Left ventricle myocardium inferior (tissue), 1 donor: ENCODE data around the gene EDIL3. TPM values are rescaled to one million over a fixed set of nuclear protein-coding genes. Genes with fewer than 3 reads are reported as not detected.

Experiments
- DNase-seq: peaks from one replicate; pipeline ENCODE4 v3.0.0-alpha.2; 2020
- H3K27ac ChIP-seq: fragments of 200-600 bp; replicated peaks from 2 replicates; pipeline ENCODE4 v1.8.0; 2021
- H3K27me3 ChIP-seq: fragments of 200-600 bp; 2 replicates; pipeline ENCODE4 v1.8.0; 2021; ENCODE audit warnings: low read depth
- H3K36me3 ChIP-seq: fragments of 200-600 bp; 2 replicates; pipeline ENCODE4 v1.8.0; 2021
- H3K4me1 ChIP-seq: fragments of 200-600 bp; 2 replicates; pipeline ENCODE4 v1.8.0; 2021
- H3K4me3 ChIP-seq: fragments of 200-600 bp; 2 replicates; pipeline ENCODE4 v1.8.0; 2021; ENCODE audit warnings: mild to moderate bottlenecking, moderate library complexity
- H3K9me3 ChIP-seq: fragments of 200-600 bp; replicated peaks from 2 replicates; pipeline ENCODE4 v1.8.0; 2021
- intact Hi-C: fragments of 100-400 bp; cut with micrococcal nuclease; formaldehyde crosslinking; loops from one replicate; pipeline ENCODE4 v1.11.0; 2022
- total RNA-seq: library from RNA; stranded (reverse); fragmentation: NEBNext Ultra II Directional; extraction: Animal tissue kit (Norgen Biotek cat#: 25700); gene quantifications from one replicate; pipeline ENCODE4 v1.2.1, GENCODE V29; 2021
- TF ChIP-seq, protein P1 (sequence below): fragments of 200-600 bp; IDR thresholded peaks from 2 replicates; pipeline ENCODE4 v1.8.0; 2021; ENCODE audit warnings: antibody characterized with exemption, mild to moderate bottlenecking, borderline replicate concordance
- donor health status: DM: no; HTN: yes; CAD: no; lungs with severe emphysema.

Gene EDIL3
- total RNA-seq, 1 donor from 2014 or later: 3.5 TPM

- Histone ChIP-seq H3K27me3 (no peaks in the 10 kb centered on the region), H3K9me3 (peaks cover under 1% of the 10 kb centered on the region), H3K27ac (no peak overlapping the region), H3K4me3 (no peak overlapping the region), H3K4me1 (no peaks in the 10 kb centered on the region), H3K36me3 (no peaks in the 10 kb centered on the region)
- TF ChIP-seq, protein P1, sequence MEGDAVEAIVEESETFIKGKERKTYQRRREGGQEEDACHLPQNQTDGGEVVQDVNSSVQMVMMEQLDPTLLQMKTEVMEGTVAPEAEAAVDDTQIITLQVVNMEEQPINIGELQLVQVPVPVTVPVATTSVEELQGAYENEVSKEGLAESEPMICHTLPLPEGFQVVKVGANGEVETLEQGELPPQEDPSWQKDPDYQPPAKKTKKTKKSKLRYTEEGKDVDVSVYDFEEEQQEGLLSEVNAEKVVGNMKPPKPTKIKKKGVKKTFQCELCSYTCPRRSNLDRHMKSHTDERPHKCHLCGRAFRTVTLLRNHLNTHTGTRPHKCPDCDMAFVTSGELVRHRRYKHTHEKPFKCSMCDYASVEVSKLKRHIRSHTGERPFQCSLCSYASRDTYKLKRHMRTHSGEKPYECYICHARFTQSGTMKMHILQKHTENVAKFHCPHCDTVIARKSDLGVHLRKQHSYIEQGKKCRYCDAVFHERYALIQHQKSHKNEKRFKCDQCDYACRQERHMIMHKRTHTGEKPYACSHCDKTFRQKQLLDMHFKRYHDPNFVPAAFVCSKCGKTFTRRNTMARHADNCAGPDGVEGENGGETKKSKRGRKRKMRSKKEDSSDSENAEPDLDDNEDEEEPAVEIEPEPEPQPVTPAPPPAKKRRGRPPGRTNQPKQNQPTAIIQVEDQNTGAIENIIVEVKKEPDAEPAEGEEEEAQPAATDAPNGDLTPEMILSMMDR: no peak
- intact Hi-C loops: no loop called here
- no peak for DNase-seq
Observed at GRCh38 chr5:83993803-83994202, 390.9 kb downstream of the EDIL3 start.

GRCh38 chr5:83991566-83992224 lies 393.0 kb downstream of the EDIL3 start:
- Histone ChIP-seq H3K4me1 (no peaks in the 10 kb centered on the region), H3K27ac (no peak overlapping the region), H3K36me3 (no peaks in the 10 kb centered on the region), H3K27me3 (no peaks in the 10 kb centered on the region), H3K9me3 (no peaks in the 10 kb centered on the region), H3K4me3 (no peak overlapping the region)
- intact Hi-C loops: no loop called here
- TF ChIP-seq, protein P1: no peak
- DNase-seq: no peak

GRCh38 chr5:83988293-83988685 lies 396.4 kb downstream of the EDIL3 start:
- no peak overlapping the region for H3K27ac ChIP-seq
- TF ChIP-seq, protein P1: no peak
- no peaks in the 10 kb centered on the region for H3K9me3 ChIP-seq
- H3K4me3 ChIP-seq: no peak overlapping the region
- no peak for DNase-seq
- intact Hi-C loops: no loop called here
- no peaks in the 10 kb centered on the region for H3K36me3 ChIP-seq
- H3K4me1 ChIP-seq: no peaks in the 10 kb centered on the region
- no peaks in the 10 kb centered on the region for H3K27me3 ChIP-seq

- Histone ChIP-seq H3K4me1 (no peaks in the 10 kb centered on the region), H3K27ac (no peak overlapping the region), H3K36me3 (no peaks in the 10 kb centered on the region), H3K4me3 (no peak overlapping the region), H3K9me3 (no peaks in the 10 kb centered on the region), H3K27me3 (no peaks in the 10 kb centered on the region)
- DNase-seq: no peak
- TF ChIP-seq, protein P1: no peak
- intact Hi-C loops: no loop called here
Observed at GRCh38 chr5:83987513-83988292, 397.0 kb downstream of the EDIL3 start.

- Histone ChIP-seq H3K4me3 (no peak overlapping the region), H3K9me3 (no peaks in the 10 kb centered on the region), H3K27me3 (no peaks in the 10 kb centered on the region), H3K27ac (no peak overlapping the region), H3K36me3 (no peaks in the 10 kb centered on the region), H3K4me1 (no peaks in the 10 kb centered on the region)
- no peak for DNase-seq
- TF ChIP-seq, protein P1: no peak
- intact Hi-C loops: no loop called here
Observed at GRCh38 chr5:83983852-83984251, 400.8 kb downstream of the EDIL3 start.
